Heart left ventricle (tissue), 13 donors: ENCODE results near the gene ZNRF4.

Experiments
- POLR2A ChIP-seq, 2 donors: fragments of 450-650 bp; IDR thresholded peaks; one replicate each; pipeline ENCODE4 v1.6.1; 2017; ENCODE audit warnings: antibody characterized with exemption in 2 of 2, mild to moderate bottlenecking in 2 of 2, moderate library complexity in 2 of 2
- TF ChIP-seq, protein P1 (sequence below), 12 donors: fragments of 200-600 bp; sonication (generic) in 4 of 12; IDR thresholded peaks; one replicate each; pipeline versions ENCODE4 v1.5.0 to v1.8.0; 2018 to 2022; ENCODE audit warnings: antibody characterized with exemption in 12 of 12, mild to moderate bottlenecking in 5 of 12
- donor health status: ischemic (EF 13 %, LVEDD 7.1; RV severe dilation, severe dysfunction).
- donor health status: DM: no; HTN: yes; CAD: no.
- donor health status: DM: no; HTN: no; CAD: no.
- donor health status: ischemic (EF 25% LVEDD 6.9; RV normal size, moderate dysfunction).
- donor health status: ischemic (EF 25% LVEDD 5.7; RV mildly dilated, moderate dysfunction).
- donor health status: ischemic (EF 35%, LVEDD 5.7; RV mildly dilated, moderate dysfunction).
- donor health status: nonischemic (EF 11% LVEDD 7.7; RV severe dilation, severe dysfunction).
- donor health status: DM: yes; HTN: yes; CAD: no.
- donor health status: PGD.
- donor health status: ischemic (EF 29% LVEDD 5.4; RV normal size, mild dysfunction).
- donor health status: nonischemic (EF 23%, LVEDD 6.1; RV moderate dilation, normal function).

DNA sequence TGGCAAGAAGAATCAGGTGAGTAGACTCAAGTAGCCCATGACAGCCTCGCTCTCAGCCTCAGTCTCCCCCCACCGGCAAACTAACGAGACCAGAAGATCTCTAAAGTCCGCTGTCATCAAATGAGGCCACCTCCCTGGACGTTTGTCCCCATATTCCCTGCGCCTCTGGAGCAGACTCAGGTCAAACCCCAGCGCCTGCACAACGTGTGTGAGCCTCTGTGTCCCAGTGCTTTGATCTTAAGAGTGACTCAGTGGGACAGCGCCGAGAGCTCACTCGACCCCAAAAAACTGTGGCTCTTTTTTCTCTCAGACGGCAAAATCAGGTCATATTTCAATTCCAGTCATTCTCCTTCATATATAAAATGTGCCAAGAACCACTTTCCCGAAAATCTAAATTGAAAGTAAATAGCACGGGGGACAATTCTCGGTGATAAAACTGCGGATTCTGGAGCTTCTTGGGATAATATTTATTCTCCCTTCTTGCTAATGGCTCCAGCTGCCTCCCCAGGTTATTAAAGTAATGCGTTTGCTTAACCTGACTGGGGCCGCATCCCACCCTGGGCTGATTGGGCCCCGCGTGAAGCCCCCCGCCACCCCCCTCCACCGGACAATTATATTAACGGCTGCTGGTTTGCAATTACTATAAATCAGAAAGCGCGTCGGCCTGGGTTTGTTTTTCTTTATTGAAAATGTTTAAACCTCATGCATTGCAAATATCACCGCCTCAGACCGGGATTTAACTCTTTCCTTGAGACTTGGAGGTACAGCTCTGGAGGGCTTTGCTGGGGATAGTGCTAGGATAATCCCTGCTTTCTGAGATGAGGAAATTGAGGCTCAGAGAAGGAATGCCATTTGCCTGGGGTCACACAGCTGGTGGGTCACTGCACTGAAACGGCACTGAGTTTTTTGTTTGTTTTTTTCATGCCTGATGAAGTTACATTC is 37.5 kb upstream of the ZNRF4 start:
- TF ChIP-seq, protein P1, sequence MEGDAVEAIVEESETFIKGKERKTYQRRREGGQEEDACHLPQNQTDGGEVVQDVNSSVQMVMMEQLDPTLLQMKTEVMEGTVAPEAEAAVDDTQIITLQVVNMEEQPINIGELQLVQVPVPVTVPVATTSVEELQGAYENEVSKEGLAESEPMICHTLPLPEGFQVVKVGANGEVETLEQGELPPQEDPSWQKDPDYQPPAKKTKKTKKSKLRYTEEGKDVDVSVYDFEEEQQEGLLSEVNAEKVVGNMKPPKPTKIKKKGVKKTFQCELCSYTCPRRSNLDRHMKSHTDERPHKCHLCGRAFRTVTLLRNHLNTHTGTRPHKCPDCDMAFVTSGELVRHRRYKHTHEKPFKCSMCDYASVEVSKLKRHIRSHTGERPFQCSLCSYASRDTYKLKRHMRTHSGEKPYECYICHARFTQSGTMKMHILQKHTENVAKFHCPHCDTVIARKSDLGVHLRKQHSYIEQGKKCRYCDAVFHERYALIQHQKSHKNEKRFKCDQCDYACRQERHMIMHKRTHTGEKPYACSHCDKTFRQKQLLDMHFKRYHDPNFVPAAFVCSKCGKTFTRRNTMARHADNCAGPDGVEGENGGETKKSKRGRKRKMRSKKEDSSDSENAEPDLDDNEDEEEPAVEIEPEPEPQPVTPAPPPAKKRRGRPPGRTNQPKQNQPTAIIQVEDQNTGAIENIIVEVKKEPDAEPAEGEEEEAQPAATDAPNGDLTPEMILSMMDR (IDR thresholded peaks at IDR 0.05), result no peak
- TF ChIP-seq POLR2A (IDR thresholded peaks at IDR 0.05), result no peak
